GM23338 (cell line): ENCODE data around the gene RPS21. TPM values are rescaled to one million over a fixed set of nuclear protein-coding genes. Genes with fewer than 3 reads are reported as not detected.

Experiments used
- ATAC-seq: fragments of 200-7000 bp; cut with Tn5 transposase; 3 replicates; pipeline ENCODE4 v1.9.1; 2020
- DNase-seq: peaks from one replicate; pipeline ENCODE4 v3.0.0-alpha.2; 2015; ENCODE audit warnings: low spot score
- H2AFZ ChIP-seq: fragments of 200-600 bp; sonication (generic); 2 replicates; pipeline ENCODE4 v1.8.0; 2016; ENCODE audit warnings: antibody characterized with exemption, mild to moderate bottlenecking, moderate library complexity
- H3F3A ChIP-seq: fragments of 200-600 bp; sonication (generic); replicated peaks from 2 replicates; pipeline ENCODE4 v1.8.0; 2017; ENCODE audit warnings: antibody characterized with exemption, mixed run types, low read depth
- H3K27ac ChIP-seq: fragments of 200-600 bp; sonication (generic); 2 replicates; pipeline ENCODE4 v1.6.1; 2016; ENCODE audit warnings: low read depth
- H3K27me3 ChIP-seq: fragments of 200-600 bp; sonication (generic); 2 replicates; pipeline ENCODE4 v1.8.0; 2016; ENCODE audit warnings: mild to moderate bottlenecking, mixed run types, moderate library complexity; ENCODE audit not compliant: insufficient read depth
- H3K36me3 ChIP-seq: fragments of 200-600 bp; sonication (generic); 2 replicates; pipeline ENCODE4 v1.8.0; 2016; ENCODE audit warnings: mild to moderate bottlenecking; ENCODE audit not compliant: insufficient read depth
- H3K4me1 ChIP-seq: fragments of 200-600 bp; sonication (generic); 2 replicates; pipeline ENCODE4 v1.8.0; 2016; ENCODE audit warnings: mild to moderate bottlenecking, moderate library complexity; ENCODE audit not compliant: insufficient read depth
- H3K4me2 ChIP-seq: fragments of 200-600 bp; sonication (generic); 2 replicates; pipeline ENCODE4 v1.7.1; 2017; ENCODE audit warnings: mixed run types
- H3K4me3 ChIP-seq: fragments of 200-600 bp; sonication (generic); 2 replicates; pipeline ENCODE4 v1.6.1; 2016; ENCODE audit warnings: mixed run types
- H3K79me2 ChIP-seq: fragments of 200-600 bp; sonication (generic); replicated peaks from 2 replicates; pipeline ENCODE4 v1.8.0; 2017; ENCODE audit warnings: mild to moderate bottlenecking; ENCODE audit not compliant: insufficient read depth
- H3K9me2 ChIP-seq: fragments of 200-600 bp; sonication (generic); 2 replicates; pipeline ENCODE4 v1.8.0; 2017; ENCODE audit not compliant: insufficient read depth
- H4K20me1 ChIP-seq: fragments of 200-600 bp; sonication (generic); replicated peaks from 2 replicates; pipeline ENCODE4 v1.8.0; 2017; ENCODE audit warnings: mild to moderate bottlenecking; ENCODE audit not compliant: insufficient read depth
- H3K27ac Mint-ChIP-seq: 2 replicates; pipeline ENCODE4 v1.8.0; 2020; ENCODE audit warnings: inconsistent platforms, mild to moderate bottlenecking, moderate library complexity, mixed read lengths
- H3K27me3 Mint-ChIP-seq: 3 replicates; pipeline ENCODE4 v1.8.0; 2022; ENCODE audit warnings: low read depth, mild to moderate bottlenecking, moderate library complexity, mixed read lengths, inconsistent platforms; ENCODE audit not compliant: insufficient read depth, poor library complexity
- H3K36me3 Mint-ChIP-seq: 3 replicates; pipeline ENCODE4 v1.8.0; 2021; ENCODE audit warnings: low read depth, mild to moderate bottlenecking, inconsistent platforms, moderate library complexity, mixed read lengths
- H3K4me1 Mint-ChIP-seq: 3 replicates; pipeline ENCODE4 v1.8.0; 2020; ENCODE audit warnings: mild to moderate bottlenecking, inconsistent platforms, mixed read lengths
- H3K4me3 Mint-ChIP-seq: 3 replicates; pipeline ENCODE4 v1.8.0; 2021; ENCODE audit warnings: moderate library complexity, mild to moderate bottlenecking, inconsistent platforms, mixed read lengths
- H3K9me3 Mint-ChIP-seq: 3 replicates; pipeline ENCODE4 v1.8.0; 2020; ENCODE audit warnings: moderate library complexity, mild to moderate bottlenecking, inconsistent platforms, mixed read lengths
- CREB1 ChIP-seq: fragments of 250-450 bp; sonication (Bioruptor Pico); IDR thresholded peaks from 2 replicates; pipeline ENCODE4 v1.5.0; 2020; ENCODE audit warnings: low read depth, mild to moderate bottlenecking, moderate library complexity
- EZH2 ChIP-seq: fragments of 200-600 bp; sonication (generic); IDR thresholded peaks from one replicate; pipeline ENCODE4 v1.8.0; 2017; ENCODE audit warnings: antibody characterized with exemption, mild to moderate bottlenecking, low read depth; ENCODE audit not compliant: unreplicated experiment
- EZH2phosphoT487 ChIP-seq: fragments of 200-600 bp; sonication (generic); IDR thresholded peaks from one replicate; pipeline ENCODE4 v1.8.1; 2018; ENCODE audit warnings: antibody characterized with exemption; ENCODE audit not compliant: unreplicated experiment
- JUNB ChIP-seq: IDR thresholded peaks from one replicate; pipeline ENCODE4 v1.6.1; 2016; ENCODE audit warnings: antibody characterized with exemption; ENCODE audit not compliant: unreplicated experiment
- NANOG ChIP-seq: IDR thresholded peaks from 2 replicates; pipeline ENCODE4 v1.6.1; 2016; ENCODE audit warnings: antibody characterized with exemption, borderline replicate concordance
- POLR2AphosphoS5 ChIP-seq: IDR thresholded peaks from 2 replicates; pipeline ENCODE4 v1.6.1; 2016; ENCODE audit warnings: antibody characterized with exemption, low read depth
- STAT1 ChIP-seq: IDR thresholded peaks from one replicate; pipeline ENCODE4 v1.6.1; 2016; ENCODE audit warnings: antibody characterized with exemption; ENCODE audit not compliant: unreplicated experiment
- ZNF114 ChIP-seq: fragments of 250-450 bp; sonication (Bioruptor Pico); IDR thresholded peaks from 2 replicates; pipeline ENCODE4 v1.5.0; 2020; ENCODE audit warnings: mild to moderate bottlenecking, moderate library complexity
- ZNF331 ChIP-seq: fragments of 250-450 bp; sonication (Bioruptor Pico); IDR thresholded peaks from 2 replicates; pipeline ENCODE4 v1.5.0; 2020; ENCODE audit warnings: low read depth, mild to moderate bottlenecking, moderate library complexity
- polyA plus RNA-seq: library from polyadenylated mRNA; unstranded; fragments of >200 nt; fragmentation: Nextera tagmentation; extraction: Ambion mirVana; gene quantifications from 2 replicates; pipeline ENCODE4 v1.2.1, GENCODE V29; 2016
- total RNA-seq: library from RNA; depleted of rRNA; stranded (reverse); fragments of >200 nt; shearing (Covaris generic); gene quantifications from 2 replicates; pipeline ENCODE4 v1.2.3, GENCODE V29; 2014
- TF ChIP-seq, protein P1 (sequence below): IDR thresholded peaks from 2 replicates; pipeline ENCODE4 v1.6.1; 2016; ENCODE audit warnings: antibody characterized with exemption
- TF ChIP-seq, protein P2 (sequence below): IDR thresholded peaks from one replicate; pipeline ENCODE4 v1.6.1; 2018; ENCODE audit warnings: antibody characterized with exemption; ENCODE audit not compliant: unreplicated experiment
- TF ChIP-seq, protein P3 (sequence below), 2 experiments: fragments of 200-600 bp in 1 of 2; sonication (generic) in 1 of 2; conservative IDR thresholded peaks; 2 replicates each; pipeline versions ENCODE4 v1.5.1 to v1.6.1; 2016 to 2017; ENCODE audit warnings: antibody characterized with exemption in 2 of 2, low read depth in 2 of 2, mild to moderate bottlenecking in 2 of 2, moderate library complexity in 1 of 2
- TF ChIP-seq, protein P4 (sequence below): fragments of 250-450 bp; sonication (Bioruptor Pico); IDR thresholded peaks from 2 replicates; pipeline ENCODE4 v1.5.0; 2020; ENCODE audit warnings: mild to moderate bottlenecking, moderate library complexity

The RPS21 gene
- total and polyA plus RNA-seq, 2 experiments from 2014 or later: 759 to 2,298 TPM

DNA sequence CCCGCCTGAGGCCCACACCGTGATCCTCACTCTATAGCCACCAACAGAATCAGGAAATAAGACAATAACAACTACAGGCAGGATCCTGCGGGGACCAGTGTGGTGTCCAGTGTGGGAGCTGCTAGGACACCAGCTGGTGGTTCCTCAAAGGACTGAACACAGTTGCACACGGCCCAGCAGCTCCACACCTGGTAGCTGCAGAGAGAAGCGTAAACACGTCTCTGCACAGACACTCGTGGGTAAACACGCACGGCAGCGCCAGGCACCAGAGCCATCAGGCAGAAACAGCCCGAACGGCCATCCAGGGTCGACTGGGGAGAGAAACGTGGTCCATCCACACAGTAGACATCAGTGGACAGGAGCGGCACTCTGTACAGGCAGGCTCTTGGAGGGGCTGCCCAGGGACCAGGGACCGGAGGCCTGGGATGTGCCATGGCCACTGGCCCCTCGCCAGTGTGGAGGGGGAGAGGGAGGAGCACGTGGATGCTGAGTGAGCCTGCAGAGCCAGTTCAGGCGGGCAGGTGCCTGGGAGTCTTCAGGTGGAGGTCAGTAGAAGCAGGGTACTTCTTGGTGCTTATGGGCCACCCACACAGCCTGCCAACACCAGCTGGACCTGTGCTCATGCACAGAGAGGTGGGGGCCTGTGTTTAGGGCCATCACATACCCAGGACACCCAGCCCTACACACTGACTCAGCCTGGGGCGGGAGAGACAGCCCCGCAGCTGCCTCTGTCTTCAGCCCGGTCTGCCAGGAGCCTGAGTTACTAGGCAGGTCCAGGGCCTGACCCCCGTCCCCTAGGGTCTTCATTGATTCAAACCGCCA is 12.4 kb upstream of the RPS21 start:
- H3K9me2 ChIP-seq: no peaks in the 10 kb centered on the region
- H3K36me3 Mint-ChIP-seq: peaks cover 2% of the 10 kb centered on the region; the same call in 2 of the 3 replicates
- ATAC-seq (no peak), DNase-seq (no peak)
- H3K27me3 ChIP-seq: no peaks in the 10 kb centered on the region
- H3K27ac Mint-ChIP-seq: peak overlapping the region; percentile 87
- H3K79me2 ChIP-seq: no peaks in the 10 kb centered on the region
- H2AFZ ChIP-seq: no peak overlapping the region
- no peak overlapping the region; the same call in 2 of the 3 replicates for H3K4me3 Mint-ChIP-seq
- peaks cover 13% of the 10 kb centered on the region; the same call in 1 of the 2 replicates for H3F3A ChIP-seq
- H3K27me3 Mint-ChIP-seq: peaks cover 18% of the 10 kb centered on the region
- H3K27ac ChIP-seq: 0 out of 2 replicates have a peak overlapping the region, but pooled peaks have one; percentile 90
- no peaks in the 10 kb centered on the region; the same call in 2 of the 3 replicates for H3K9me3 Mint-ChIP-seq
- TF ChIP-seq CREB1 (CRISPR knock-in tag) (no peak), JUNB (no peak), EZH2 (no peak), ZNF114 (CRISPR knock-in tag) (no peak), NANOG (no peak), EZH2phosphoT487 (no peak), ZNF331 (CRISPR knock-in tag) (no peak), STAT1 (no peak), POLR2AphosphoS5 (no peak)
- TF ChIP-seq, protein P1, sequence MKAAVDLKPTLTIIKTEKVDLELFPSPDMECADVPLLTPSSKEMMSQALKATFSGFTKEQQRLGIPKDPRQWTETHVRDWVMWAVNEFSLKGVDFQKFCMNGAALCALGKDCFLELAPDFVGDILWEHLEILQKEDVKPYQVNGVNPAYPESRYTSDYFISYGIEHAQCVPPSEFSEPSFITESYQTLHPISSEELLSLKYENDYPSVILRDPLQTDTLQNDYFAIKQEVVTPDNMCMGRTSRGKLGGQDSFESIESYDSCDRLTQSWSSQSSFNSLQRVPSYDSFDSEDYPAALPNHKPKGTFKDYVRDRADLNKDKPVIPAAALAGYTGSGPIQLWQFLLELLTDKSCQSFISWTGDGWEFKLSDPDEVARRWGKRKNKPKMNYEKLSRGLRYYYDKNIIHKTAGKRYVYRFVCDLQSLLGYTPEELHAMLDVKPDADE: no peak
- TF ChIP-seq, protein P2, sequence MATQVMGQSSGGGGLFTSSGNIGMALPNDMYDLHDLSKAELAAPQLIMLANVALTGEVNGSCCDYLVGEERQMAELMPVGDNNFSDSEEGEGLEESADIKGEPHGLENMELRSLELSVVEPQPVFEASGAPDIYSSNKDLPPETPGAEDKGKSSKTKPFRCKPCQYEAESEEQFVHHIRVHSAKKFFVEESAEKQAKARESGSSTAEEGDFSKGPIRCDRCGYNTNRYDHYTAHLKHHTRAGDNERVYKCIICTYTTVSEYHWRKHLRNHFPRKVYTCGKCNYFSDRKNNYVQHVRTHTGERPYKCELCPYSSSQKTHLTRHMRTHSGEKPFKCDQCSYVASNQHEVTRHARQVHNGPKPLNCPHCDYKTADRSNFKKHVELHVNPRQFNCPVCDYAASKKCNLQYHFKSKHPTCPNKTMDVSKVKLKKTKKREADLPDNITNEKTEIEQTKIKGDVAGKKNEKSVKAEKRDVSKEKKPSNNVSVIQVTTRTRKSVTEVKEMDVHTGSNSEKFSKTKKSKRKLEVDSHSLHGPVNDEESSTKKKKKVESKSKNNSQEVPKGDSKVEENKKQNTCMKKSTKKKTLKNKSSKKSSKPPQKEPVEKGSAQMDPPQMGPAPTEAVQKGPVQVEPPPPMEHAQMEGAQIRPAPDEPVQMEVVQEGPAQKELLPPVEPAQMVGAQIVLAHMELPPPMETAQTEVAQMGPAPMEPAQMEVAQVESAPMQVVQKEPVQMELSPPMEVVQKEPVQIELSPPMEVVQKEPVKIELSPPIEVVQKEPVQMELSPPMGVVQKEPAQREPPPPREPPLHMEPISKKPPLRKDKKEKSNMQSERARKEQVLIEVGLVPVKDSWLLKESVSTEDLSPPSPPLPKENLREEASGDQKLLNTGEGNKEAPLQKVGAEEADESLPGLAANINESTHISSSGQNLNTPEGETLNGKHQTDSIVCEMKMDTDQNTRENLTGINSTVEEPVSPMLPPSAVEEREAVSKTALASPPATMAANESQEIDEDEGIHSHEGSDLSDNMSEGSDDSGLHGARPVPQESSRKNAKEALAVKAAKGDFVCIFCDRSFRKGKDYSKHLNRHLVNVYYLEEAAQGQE: no peak
- TF ChIP-seq, protein P3, sequence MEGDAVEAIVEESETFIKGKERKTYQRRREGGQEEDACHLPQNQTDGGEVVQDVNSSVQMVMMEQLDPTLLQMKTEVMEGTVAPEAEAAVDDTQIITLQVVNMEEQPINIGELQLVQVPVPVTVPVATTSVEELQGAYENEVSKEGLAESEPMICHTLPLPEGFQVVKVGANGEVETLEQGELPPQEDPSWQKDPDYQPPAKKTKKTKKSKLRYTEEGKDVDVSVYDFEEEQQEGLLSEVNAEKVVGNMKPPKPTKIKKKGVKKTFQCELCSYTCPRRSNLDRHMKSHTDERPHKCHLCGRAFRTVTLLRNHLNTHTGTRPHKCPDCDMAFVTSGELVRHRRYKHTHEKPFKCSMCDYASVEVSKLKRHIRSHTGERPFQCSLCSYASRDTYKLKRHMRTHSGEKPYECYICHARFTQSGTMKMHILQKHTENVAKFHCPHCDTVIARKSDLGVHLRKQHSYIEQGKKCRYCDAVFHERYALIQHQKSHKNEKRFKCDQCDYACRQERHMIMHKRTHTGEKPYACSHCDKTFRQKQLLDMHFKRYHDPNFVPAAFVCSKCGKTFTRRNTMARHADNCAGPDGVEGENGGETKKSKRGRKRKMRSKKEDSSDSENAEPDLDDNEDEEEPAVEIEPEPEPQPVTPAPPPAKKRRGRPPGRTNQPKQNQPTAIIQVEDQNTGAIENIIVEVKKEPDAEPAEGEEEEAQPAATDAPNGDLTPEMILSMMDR (conservative IDR thresholded peaks at IDR 0.05; ENCODE audit: low read depth in 2 of 2): no peak
- TF ChIP-seq, protein P4, sequence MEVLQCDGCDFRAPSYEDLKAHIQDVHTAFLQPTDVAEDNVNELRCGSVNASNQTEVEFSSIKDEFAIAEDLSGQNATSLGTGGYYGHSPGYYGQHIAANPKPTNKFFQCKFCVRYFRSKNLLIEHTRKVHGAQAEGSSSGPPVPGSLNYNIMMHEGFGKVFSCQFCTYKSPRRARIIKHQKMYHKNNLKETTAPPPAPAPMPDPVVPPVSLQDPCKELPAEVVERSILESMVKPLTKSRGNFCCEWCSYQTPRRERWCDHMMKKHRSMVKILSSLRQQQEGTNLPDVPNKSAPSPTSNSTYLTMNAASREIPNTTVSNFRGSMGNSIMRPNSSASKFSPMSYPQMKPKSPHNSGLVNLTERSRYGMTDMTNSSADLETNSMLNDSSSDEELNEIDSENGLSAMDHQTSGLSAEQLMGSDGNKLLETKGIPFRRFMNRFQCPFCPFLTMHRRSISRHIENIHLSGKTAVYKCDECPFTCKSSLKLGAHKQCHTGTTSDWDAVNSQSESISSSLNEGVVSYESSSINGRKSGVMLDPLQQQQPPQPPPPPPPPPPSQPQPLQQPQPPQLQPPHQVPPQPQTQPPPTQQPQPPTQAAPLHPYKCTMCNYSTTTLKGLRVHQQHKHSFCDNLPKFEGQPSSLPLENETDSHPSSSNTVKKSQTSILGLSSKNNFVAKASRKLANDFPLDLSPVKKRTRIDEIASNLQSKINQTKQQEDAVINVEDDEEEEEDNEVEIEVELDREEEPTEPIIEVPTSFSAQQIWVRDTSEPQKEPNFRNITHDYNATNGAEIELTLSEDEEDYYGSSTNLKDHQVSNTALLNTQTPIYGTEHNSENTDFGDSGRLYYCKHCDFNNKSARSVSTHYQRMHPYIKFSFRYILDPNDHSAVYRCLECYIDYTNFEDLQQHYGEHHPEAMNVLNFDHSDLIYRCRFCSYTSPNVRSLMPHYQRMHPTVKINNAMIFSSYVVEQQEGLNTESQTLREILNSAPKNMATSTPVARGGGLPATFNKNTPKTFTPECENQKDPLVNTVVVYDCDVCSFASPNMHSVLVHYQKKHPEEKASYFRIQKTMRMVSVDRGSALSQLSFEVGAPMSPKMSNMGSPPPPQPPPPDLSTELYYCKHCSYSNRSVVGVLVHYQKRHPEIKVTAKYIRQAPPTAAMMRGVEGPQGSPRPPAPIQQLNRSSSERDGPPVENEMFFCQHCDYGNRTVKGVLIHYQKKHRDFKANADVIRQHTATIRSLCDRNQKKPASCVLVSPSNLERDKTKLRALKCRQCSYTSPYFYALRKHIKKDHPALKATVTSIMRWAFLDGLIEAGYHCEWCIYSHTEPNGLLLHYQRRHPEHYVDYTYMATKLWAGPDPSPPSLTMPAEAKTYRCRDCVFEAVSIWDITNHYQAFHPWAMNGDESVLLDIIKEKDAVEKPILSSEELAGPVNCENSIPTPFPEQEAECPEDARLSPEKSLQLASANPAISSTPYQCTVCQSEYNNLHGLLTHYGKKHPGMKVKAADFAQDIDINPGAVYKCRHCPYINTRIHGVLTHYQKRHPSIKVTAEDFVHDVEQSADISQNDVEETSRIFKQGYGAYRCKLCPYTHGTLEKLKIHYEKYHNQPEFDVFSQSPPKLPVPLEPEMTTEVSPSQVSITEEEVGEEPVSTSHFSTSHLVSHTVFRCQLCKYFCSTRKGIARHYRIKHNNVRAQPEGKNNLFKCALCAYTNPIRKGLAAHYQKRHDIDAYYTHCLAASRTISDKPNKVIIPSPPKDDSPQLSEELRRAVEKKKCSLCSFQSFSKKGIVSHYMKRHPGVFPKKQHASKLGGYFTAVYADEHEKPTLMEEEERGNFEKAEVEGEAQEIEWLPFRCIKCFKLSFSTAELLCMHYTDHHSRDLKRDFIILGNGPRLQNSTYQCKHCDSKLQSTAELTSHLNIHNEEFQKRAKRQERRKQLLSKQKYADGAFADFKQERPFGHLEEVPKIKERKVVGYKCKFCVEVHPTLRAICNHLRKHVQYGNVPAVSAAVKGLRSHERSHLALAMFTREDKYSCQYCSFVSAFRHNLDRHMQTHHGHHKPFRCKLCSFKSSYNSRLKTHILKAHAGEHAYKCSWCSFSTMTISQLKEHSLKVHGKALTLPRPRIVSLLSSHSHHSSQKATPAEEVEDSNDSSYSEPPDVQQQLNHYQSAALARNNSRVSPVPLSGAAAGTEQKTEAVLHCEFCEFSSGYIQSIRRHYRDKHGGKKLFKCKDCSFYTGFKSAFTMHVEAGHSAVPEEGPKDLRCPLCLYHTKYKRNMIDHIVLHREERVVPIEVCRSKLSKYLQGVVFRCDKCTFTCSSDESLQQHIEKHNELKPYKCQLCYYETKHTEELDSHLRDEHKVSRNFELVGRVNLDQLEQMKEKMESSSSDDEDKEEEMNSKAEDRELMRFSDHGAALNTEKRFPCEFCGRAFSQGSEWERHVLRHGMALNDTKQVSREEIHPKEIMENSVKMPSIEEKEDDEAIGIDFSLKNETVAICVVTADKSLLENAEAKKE: no peak
- no peaks in the 10 kb centered on the region for H4K20me1 ChIP-seq
- H3K4me2 ChIP-seq: no peak overlapping the region
- H3K4me1 ChIP-seq: peaks cover 25% of the 10 kb centered on the region
- H3K36me3 ChIP-seq: no peaks in the 10 kb centered on the region
- peaks cover 37% of the 10 kb centered on the region for H3K4me1 Mint-ChIP-seq
- no peak overlapping the region for H3K4me3 ChIP-seq
